NCI-H226 (cell line): ENCODE results near the gene MAPK8IP3.
A peak's percentile ranks its signal among the peaks of the same experiment; 100 is the strongest.

Experiments used
- DNase-seq: peaks from one replicate; pipeline ENCODE4 v3.0.0-alpha.2; 2015

MAPK8IP3 gene

GRCh38 chr16:1743376-1744337 is 37.7 kb downstream of the MAPK8IP3 start:
- peak; percentile 93 for DNase-seq

DNA sequence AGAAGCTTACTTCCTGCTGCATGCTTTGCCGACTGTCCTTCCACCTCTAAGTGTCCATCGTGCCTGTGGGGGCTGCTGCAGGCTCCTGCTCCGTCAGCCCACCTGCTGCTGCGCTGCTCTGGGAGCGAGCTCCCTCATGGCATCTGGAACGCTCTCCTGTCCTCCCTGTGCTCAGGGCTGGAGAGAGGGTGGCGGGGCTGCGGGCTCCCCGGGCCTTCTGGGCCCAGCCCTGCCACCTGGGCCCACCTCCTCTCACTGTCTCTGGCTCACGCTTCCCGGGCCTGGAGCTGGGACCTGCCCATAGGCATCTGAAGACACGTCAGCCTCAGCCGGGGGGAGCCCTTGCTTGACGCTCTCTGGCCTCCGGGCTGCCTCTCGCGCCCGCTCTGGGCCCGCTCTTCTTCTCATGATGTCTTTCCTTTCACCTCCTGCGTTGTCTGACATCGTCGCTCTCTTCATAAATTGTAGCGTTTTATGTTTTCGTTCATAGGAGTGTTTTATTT is 38.4 kb downstream of the MAPK8IP3 start:
- DNase-seq: no peak

GRCh38 chr16:1745181-1745899 is 39.3 kb downstream of the MAPK8IP3 start:
- DNase-seq: peak; percentile 93

- DNase-seq: peak; percentile 99
These were observed 40.1 kb downstream of the MAPK8IP3 start for GRCh38 chr16:1745900-1746692.

GRCh38 chr16:1746693-1747195 is 40.7 kb downstream of the MAPK8IP3 start:
- DNase-seq: peak; percentile 18

DNA sequence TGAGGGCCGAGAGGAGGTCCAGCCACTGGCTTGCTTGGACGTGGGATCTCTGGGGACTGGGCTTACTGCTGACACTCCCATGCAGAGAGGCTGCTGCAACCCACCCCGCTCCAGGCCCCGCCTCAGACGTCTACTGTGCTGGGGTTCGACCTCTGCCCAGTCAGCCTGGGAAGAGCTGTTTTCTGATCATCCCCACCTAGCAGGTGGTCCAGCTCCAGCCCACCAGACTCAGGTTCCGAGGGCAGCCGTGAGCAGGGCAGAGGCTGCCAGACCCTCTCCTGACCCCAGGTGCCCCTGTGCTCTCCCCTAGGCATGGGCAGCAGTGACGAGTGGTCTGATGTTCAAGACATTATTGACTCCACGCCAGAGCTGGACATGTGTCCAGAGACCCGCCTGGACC is 41.9 kb downstream of the MAPK8IP3 start:
- no peak for DNase-seq

DNA sequence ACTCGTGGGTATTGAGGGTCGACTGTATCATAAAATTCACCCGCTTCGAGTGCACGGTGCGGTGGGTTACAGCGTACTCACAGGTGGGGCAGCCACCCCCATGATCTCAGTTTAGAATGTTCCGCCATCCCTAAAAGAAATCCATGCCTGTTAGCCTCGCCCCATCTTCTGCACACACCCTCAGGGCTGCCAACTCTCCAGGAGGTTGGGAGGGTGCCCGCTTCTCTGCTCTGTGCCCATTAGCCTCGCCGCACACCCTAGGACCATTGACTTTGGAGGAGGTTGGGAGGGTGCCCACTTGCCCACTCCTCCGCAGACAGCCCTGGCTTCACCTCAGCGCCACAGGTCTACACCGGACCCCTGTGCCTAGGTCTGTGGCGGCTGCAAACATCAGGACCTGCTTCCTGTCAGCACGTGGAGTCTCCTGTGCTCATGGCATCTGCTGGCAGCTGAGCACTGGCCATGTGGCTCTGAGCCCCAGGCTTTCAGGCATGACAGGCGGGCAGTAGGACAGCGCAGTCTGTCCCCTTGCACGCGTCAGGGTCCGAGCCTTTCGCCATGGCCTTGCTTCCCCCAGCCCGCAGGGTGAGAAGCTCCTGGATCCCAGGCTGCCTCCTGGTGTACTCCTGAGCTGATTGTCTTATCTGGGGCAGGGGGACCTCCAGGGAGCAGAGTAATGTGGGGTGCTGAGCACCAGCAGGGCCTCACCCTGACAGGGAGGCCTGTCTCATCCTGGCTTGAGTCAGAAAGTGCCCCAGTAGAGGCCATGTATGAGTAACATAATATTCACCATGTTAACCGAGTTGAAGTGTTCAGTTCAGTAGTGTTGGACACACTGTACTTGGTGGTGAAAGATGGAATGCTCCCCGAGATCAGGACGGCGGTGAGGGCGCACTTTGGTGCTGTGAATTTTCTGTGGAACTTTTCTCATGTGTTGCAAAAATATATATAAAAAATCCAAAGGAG is 43.4 kb downstream of the MAPK8IP3 start:
- peak; percentile 25 for DNase-seq

- no peak for DNase-seq
These were observed 46.0 kb downstream of the MAPK8IP3 start for GRCh38 chr16:1751946-1752345.

DNA sequence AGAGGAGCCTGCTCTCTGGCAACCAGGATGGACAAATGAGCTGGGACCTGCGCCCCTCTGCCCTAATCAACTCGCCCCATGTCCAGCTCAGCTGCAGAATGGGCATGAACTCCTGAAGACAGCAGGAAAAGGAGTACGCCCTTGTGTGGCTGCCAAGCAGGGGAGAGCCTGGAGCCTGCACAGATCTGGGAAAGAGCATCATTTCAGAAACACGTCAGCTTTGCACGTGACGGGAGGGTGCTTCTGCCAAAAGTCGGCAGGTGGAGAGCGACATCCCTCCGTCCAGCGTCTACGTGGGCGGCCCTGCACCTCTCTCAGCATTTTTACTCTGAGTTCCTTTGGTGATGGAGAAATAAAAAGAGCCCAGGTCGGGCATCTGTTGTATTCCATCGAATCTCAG is 46.9 kb downstream of the MAPK8IP3 start:
- DNase-seq: no peak

GRCh38 chr16:1754204-1754603 is 48.2 kb downstream of the MAPK8IP3 start:
- DNase-seq: no peak

DNA sequence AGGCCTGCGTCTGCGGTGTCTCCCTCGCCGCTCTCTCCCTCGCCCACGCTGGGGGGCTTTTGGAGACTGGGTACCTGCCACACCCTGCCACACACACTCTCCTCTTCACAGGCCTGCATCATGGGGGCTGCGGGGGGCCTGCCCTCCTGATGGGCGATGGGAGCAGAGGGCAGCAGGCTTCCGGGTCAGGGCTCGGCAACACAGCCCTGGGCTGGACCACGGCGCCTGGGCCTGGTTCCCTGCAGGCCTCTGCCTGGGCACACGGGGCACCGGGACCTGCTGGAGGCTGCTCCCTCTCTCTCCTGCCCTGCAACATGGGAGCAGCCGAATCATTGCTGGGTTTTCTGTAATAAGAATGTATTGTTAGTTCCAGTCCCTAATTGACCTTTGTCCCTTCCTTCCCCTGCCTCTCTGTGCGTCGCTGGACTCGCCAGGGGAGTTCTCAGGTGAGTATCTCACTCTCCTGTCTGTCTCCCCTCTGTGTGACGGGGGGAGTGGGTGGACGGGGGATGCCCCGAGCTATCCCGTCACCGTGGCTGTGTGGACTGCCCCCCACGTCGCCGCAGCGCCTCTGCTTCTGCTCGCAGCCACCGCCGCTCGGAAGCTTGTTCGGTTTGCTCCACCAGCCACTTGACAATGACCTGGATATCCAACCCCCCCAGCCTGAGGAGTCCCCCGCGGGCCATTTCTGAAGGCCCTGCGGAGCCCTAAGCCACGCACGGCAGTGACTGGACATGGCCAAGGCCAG is 51.9 kb downstream of the MAPK8IP3 start:
- no peak for DNase-seq

DNA sequence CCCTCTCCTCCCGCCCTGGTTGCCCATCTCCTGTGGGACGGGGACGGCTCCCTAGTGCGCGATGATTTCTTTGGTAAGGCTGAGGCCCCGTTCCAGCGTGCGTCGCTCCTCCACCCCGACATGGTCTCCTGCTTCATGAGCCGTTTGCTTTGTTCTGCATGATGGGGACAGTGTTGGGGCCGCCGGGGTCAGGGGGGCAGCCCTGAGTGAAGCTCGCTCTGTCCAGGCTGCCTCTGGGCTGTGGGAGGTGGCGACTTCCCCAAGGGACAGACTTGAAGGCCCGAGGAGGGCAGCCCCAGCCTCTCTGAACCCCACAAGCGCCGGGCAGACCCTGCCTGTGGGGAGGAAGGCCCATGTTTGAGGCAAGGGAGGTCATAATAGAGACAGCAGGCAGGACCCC is 52.9 kb downstream of the MAPK8IP3 start:
- no peak for DNase-seq

DNA sequence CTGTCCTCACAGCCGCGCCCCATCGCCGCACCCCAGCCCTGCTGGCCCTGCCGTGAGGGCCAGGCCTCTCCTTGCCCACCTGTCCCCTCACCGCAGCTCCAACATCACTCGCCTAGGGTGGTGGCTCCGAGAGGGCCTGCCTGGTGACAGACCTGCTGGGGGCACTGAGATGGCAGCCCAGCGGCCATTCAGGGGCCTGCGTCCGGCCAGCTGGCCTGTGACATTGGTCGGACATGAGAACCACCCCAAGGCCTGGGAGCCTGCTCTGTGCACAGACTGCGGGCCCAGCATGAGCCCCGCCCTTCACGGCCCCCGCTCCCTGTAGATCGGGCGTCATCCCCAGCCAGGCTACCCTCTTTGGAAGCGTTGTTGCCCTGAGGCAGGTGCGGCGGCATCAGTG is 53.5 kb downstream of the MAPK8IP3 start:
- no peak for DNase-seq

GRCh38 chr16:1760911-1761310 is 54.9 kb downstream of the MAPK8IP3 start:
- no peak for DNase-seq

DNA sequence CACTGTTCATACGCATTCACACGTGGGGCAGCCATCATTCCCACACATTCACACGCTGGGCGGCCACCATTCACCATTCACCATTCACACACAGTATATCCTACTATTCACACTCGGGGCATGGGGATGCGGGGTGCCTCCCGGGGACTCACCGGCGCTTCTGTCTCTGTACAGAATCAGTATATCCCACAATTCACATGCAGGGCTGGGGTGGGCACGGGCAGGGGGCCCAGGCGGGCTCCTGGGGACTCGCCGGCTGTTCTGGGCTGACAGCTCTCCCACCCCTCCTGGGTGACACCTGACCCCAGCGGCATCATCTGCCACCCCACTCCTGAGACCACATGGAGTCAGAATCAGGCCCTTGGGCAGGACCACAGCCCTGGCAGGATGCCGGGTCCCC is 55.8 kb downstream of the MAPK8IP3 start:
- DNase-seq: no peak

GRCh38 chr16:1762196-1762878 is 56.3 kb downstream of the MAPK8IP3 start:
- no peak for DNase-seq

DNA sequence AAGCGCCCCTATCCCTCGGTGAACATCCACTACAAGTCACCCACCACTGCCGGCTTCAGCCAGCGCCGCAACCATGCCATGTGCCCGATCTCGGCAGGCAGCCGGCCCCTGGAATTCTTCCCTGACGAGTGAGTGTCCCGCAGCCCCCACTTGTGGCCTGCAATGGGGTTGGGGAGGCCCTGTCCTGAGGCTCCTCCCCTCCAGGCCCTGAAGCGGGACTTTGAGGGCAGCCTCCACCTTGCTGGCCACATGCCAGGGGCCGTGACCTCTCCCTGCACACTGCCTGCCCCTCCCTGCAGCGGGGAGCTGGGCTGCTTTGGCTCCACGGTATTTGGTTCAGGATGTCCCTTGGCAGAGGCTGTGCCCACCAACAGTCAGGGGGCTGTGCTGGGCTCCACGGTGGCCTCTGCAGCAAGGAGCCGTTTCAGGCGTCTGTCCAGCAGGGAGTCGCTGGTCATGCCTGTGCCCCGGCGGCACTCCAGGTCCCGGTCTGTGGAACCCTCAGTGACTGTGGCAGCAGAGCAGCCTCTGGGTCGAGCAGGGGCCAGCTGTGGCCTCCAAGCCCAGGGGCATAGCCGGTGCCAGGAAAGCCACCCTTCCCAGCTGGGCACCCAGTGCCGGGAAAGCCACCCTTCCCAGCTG is 57.0 kb downstream of the MAPK8IP3 start:
- no peak for DNase-seq

- DNase-seq: no peak
These were observed 57.8 kb downstream of the MAPK8IP3 start for GRCh38 chr16:1763521-1764511.
